GM19239 (cell line): ENCODE results near the gene CDK10.

ENCODE experiments used
- DNase-seq: peaks from one replicate; pipeline ENCODE4 v3.0.0; 2011; ENCODE audit warnings: low spot score; ENCODE audit not compliant: insufficient read length
- FAIRE-seq: peaks from 2 replicates; lab custom pipeline; 2011; peaks lifted over from hg19 to GRCh38; lab: Jason Lieb, UNC

The CDK10 gene

DNA sequence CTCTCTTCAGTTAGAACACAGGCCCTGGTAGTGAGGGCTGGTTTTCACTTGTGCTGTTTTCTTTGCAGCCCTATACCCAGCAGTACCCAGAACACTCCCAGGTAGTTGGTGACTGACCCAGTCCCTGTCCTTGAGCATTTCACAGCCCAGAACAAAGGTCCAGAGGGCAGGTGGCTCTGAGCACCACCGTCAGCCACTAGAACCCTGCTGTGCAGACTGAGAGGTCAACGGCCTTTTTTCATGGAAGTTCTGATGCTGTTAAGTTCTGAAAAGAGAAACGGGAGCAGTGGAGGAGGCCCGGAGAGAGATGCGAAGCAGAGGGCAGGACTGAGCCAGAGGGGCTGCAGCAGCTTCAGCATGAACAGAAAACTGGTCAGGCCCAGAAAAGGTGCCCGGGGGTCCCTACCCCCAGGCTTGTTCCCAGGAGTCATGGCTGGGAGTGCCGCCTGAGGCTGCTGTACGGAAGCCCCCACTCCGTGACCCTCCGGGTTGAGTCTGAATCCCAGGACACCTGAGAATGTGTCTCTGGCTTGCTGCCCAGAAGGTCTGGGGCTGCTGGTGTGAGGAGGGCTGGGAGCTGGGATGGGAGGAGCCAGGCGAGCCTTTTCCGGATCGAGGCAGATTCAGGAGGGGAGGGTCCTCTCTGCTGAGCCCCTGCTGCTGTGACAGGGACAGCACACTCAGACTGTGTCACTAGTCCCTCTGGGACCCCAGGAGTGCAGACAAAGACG lies 43.5 kb downstream of the CDK10 start:
- no peak for FAIRE-seq
- no peak for DNase-seq

DNA sequence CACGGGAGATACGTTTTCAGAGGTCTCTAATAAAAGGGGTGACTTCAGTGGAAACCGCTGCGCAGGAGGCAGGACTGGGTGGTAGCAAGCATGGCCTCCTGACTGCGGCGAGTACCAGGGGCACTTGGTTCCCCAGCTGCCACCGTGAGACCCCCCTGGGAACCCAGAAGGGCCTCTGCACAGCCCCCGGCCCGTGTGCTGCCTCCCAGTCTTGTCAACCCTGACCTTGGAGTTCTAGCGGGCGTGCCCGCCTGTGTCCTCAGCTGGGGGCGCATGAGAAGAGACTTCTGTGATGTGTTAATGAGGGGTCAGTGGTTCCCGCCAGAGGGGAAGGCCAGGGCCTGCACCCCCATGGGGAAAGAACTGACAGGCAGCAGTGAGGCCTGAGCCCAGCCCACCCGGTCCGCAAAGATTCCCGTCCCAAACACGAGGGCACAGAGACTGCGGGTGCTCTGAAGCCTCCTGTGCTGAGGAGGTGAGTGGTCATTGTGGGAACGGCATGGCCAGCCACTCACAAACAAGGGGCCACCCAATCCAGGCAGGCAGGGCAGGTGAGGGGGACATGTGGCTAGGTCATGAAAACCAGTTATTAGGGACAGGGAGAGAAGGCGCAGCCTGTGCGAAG lies 44.2 kb downstream of the CDK10 start:
- FAIRE-seq (no peak), DNase-seq (no peak)

DNA sequence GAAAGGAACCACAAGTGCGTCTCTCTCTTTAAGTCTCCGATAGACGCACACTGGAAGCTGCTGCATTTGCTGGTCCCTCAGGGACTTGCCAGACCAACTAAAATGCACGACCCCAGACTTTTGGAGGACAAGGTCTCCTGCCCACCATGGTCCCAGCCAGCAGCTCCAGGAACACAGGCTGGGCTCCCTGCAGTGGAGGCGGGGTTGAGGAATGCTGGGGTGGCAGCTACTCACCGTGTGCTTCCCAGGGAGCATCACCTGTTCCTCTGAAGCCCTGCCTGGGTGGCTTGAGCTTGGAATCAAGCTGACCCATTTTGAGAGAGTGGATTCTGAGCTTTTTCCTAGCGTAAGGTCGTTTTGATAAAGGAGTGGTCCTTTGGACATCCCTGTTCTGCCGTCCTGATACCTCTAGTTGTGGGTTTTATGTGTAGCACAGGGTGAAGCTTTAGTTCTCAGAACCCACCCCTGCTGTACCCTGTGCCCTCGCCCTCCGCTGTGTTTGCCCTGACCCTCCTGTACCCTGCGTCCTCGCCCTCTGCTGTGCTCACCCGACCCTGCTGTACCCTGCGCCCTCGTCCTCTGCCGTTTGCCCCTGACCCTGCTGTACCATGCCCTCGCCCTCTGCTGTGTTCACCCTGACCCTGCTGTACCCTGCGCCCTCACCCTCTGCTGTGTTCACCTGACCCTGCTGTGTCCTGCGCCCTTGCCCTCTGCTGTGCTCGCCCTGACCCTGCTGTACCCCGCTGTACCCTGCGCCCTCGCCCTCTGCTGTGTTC lies 45.8 kb downstream of the CDK10 start:
- DNase-seq: no peak
- FAIRE-seq: no peak

DNA sequence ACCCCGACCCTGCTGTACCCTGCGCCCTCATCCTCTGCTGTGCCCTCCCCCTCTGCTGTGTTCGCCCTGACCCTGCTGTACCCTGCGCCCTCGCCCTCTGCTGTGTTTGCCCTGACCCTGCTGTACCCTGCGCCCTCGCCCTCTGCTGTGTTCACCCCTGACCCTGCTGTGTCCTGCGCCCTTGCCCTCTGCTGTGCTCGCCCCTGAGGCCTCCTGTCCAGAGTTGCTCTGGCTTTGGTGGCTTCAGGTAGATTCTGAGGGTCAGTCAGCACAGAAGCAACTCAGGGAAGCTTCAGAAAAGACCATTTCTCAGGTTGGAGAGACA lies 46.4 kb downstream of the CDK10 start:
- DNase-seq: no peak
- no peak for FAIRE-seq

DNA sequence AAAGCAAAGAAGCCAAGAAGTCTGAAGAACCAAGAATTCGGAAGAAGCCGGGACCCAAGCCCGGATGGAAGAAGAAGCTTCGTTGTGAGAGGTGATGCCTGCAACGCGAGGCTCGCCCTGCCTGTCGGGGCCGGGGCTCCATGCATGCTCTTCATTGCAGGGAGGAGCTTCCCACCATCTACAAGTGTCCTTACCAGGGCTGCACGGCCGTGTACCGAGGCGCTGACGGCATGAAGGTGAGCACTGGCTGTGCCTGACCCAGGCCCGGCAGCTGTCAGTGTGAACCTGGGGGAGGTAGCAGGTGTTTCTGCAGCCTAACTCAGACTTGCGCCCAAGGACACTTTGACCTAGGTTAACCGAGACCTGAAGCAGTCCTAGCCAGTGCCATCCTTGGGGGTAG lies 46.8 kb downstream of the CDK10 start:
- no peak for DNase-seq
- FAIRE-seq: no peak

DNA sequence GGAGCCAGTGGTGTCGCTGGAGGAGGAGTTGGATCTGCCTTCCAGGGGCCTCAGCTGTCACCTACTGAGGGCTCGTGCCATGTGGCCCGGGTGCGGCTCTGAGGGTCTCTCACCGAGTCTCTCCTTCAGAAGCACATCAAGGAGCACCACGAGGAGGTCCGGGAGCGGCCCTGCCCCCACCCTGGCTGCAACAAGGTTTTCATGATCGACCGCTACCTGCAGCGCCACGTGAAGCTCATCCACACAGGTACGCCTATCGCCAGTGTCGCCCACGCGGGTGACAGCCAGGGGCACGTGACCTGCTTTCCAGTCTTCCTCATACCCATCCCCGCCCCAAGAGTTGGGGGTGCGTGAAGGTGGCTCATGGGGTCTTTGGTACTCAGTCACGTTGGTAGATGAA lies 47.3 kb downstream of the CDK10 start:
- DNase-seq (no peak), FAIRE-seq (no peak)

DNA sequence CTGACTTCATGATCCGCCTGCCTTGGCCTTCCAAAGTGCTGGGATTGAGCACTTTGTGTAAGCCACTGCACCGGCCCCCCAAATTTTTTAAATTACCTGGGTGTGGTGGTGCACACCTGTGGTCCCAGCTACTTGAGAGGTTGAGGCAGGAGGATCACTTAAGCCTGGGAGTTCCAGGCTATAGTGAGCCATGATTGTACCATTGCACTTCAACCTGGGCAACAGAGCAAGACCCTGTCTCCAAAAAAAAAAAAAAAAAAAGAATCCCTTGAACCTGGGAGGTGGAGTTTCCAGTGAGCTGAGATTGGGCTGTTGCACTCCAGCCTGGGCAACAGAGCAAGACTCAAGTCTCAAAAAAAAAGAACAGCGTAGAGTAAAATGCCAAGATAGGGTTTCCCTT lies 50.1 kb downstream of the CDK10 start:
- DNase-seq (no peak), FAIRE-seq (no peak)

DNA sequence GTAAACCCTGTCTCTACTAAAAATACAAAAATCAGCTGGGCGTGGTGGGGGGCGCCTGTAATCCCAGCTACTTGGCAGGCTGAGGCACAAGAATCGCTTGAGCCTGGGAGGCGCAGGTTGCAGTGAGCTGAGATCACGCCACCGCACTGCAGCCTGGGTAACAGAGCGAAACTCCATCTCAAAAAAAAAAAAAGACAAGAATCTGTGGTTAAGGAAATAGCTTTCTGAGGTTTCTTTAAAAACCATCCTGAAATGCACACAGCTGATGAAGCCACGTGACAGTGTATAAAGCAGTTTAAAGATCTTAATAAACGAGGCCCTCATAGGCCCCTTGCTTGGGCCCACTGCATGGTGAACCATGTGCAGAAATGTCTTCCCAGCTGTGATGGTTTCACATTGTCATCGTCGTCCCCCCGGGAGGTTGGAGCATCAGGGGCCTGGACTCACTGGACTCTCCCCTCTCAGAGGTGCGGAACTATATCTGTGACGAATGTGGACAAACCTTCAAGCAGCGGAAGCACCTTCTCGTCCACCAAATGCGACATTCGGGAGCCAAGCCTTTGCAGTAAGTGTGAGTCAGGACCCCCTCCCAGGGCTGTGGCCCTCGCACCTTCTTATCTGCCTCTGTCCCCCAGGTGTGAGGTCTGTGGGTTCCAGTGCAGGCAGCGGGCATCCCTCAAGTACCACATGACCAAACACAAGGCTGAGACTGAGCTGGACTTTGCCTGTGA lies 51.0 kb downstream of the CDK10 start:
- FAIRE-seq: no peak

DNA sequence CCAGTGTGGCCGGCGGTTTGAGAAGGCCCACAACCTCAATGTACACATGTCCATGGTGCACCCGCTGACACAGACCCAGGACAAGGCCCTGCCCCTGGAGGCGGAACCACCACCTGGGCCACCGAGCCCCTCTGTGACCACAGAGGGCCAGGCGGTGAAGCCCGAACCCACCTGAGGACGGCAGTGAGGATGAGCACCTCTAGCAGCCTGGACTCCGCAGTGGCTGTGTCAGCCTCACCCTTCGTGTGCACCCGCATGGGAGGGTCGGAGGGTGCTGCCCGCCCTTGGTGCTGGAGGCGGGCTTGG lies 51.5 kb downstream of the CDK10 start:
- no peak for FAIRE-seq

More for the DNA sequence above, 51.0 kb downstream of the CDK10 start:
- no peak for DNase-seq

DNA sequence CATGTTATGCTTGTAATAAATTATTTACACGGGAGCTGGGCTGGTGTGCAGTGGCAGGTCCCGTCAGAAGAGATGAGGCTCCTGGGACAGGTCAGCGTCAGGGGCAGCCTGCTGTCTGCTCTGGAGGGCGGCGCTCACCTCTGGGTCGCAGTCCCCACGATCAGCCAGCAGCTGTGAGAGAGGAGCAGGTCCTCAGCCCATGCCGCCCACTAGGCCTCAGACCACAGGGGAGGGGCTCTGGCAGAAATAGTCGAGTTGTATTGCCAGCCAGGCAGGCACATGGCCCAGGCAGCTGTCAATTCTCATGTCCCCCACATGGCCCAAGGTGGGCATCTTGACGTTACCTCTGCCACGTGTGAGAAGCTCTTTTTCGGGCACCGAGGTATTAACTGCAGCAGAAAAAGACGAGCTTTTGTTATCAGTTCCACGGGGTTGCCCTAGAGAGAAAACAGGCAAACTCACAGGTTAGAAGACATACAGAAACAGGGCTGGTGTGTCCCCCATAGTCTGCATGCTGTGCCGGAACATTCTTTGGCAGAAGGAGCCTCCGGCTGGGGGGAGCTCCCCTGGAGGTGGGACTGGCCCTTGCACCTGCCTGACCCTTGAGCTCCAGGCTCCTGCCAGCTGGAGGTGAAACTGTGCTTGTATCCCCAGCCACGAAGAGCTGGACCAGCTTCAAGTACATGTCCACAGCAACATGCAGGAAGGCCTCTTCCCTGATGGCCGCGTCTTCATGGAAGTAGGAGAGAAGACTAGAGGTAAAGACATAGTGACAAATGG lies 52.2 kb downstream of the CDK10 start:
- no peak for FAIRE-seq
- DNase-seq: no peak

More for the DNA sequence above, 51.5 kb downstream of the CDK10 start:
- DNase-seq: no peak

DNA sequence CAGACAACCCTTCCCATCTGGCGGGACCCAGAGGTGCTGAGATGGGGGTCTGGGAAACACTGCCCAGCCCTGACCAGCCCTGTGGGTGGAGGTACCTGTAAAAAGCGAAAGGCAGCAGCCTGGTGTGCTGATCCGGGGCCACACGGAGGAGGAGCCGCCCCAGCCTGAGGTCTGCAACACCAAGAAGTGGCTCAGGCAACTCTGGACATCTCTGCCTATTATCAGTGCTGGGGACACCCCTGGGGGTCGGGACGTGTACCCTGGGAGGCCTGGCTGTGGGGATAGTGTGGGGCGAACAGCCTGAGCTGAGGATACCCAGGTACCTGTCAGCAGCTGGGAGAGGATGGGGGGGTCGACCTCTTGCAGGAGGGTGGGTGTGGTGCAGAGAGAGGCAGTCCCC lies 52.9 kb downstream of the CDK10 start:
- no peak for FAIRE-seq
- no peak for DNase-seq

DNA sequence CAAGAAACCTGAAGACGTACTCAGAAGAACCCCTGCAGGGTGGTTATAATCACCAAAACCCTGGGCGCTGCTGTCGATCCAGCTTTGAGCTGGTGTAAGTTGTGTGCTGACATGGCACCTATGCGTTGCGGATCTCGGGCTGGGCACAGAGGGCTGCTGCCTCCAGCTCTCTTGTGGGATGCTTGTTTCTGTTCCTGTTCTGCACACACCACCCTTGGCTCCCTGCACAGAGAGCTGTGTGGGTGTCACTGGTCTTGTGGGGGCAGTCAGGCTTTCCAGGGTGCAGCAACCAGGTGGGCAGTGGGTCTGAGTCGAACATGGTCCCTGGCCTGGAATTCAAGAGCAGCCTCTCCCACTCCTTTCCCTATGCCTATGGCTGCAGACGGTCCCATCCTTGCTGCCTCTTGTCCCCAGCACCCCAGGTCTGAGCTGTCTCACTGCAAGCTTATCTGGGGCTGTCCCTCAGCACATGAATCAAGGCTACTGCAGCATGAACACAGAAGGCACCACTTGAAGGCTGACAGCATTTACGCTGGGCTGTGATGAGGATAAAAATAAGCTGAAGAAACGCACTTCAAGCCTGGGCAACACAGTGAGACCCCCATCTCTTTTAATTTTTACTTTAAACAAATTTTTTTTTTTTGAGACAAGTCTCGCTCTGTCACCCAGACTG lies 55.0 kb downstream of the CDK10 start:
- DNase-seq (no peak), FAIRE-seq (no peak)

DNA sequence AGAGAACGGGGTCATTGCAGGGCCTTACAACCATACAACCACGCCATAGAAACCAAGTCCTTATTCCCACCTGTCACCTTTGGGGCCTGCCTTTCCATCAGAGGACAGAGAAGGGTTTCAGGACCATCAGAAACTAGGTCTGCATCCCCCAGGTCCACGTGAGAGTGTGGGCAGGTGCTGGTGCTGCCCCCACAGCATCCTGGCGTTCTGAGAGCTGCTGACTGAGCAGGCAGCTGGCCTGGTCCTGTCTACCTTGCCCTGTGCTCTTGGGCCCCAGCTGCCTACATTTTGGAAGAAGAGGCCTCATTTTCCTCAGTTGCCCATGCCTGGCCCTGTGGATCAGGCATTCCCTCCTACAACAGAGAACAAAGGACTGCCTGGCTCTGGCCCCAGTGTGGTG lies 56.5 kb downstream of the CDK10 start:
- no peak for FAIRE-seq

DNA sequence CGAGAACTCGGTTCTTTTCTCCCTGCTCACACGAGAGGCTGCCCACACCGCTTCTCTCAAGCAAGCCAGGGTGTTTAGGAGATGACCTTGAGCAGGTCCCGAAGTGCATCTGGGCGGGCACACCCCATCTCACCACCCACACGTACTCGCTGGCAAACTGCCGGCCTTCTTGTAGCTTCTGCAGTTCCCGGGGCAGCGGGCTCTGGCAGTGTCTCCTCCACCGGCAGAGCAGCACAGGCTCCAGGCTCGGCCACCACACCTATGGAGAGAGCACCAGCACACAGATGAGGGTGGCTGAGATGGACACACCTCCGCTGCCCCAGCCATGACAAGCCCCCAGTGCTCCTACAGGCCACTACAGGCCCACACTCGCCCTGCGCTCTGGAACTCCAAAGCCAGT lies 58.3 kb downstream of the CDK10 start:
- no peak for DNase-seq
- no peak for FAIRE-seq

More for the DNA sequence above, 56.5 kb downstream of the CDK10 start:
- DNase-seq: no peak
